Tibial nerve (tissue), 4 donors: ENCODE data around the gene ZAR1L.

Source experiments
- EP300 ChIP-seq, 2 donors: sonication (generic); formaldehyde crosslinking; IDR thresholded peaks; one replicate each; pipeline ENCODE4 v1.6.1; 2017; ENCODE audit warnings: antibody characterized with exemption in 2 of 2, mild to moderate bottlenecking in 1 of 2
- POLR2A ChIP-seq, 2 donors: fragments of 450-650 bp; IDR thresholded peaks; one replicate each; pipeline ENCODE4 v1.6.1; 2017; ENCODE audit warnings: antibody characterized with exemption in 2 of 2, mild to moderate bottlenecking in 2 of 2, moderate library complexity in 2 of 2
- TF ChIP-seq, protein P1 (sequence below), 5 experiments: fragments of 200-600 bp in 3 of 5; fragments of 450-650 bp in 2 of 5; sonication (generic) in 3 of 5; IDR thresholded peaks; one replicate each; pipeline ENCODE4 v1.5.1; 2016 to 2019; ENCODE audit warnings: antibody characterized with exemption in 5 of 5, mild to moderate bottlenecking in 3 of 5, moderate library complexity in 2 of 5

DNA sequence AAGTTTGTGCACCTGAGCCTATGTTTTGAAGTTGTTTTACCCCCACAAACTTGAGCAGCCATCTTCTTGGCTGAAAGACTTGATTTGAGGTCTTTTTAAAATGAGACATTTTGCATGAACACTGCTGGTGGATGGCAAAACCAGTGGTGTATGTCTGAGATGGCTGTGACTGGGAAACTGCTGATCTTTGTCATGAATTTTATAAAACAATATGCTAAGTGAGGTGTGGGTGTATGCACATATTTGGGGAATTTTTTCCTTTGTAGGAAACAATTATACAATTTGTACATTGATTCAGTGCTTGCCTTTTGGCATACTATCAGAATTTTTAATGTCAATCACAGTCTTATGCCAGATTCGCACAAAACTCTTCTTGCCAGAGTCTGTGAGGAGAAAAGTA lies 52.5 kb downstream of the ZAR1L start:
- TF ChIP-seq, protein P1, sequence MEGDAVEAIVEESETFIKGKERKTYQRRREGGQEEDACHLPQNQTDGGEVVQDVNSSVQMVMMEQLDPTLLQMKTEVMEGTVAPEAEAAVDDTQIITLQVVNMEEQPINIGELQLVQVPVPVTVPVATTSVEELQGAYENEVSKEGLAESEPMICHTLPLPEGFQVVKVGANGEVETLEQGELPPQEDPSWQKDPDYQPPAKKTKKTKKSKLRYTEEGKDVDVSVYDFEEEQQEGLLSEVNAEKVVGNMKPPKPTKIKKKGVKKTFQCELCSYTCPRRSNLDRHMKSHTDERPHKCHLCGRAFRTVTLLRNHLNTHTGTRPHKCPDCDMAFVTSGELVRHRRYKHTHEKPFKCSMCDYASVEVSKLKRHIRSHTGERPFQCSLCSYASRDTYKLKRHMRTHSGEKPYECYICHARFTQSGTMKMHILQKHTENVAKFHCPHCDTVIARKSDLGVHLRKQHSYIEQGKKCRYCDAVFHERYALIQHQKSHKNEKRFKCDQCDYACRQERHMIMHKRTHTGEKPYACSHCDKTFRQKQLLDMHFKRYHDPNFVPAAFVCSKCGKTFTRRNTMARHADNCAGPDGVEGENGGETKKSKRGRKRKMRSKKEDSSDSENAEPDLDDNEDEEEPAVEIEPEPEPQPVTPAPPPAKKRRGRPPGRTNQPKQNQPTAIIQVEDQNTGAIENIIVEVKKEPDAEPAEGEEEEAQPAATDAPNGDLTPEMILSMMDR (IDR thresholded peaks at IDR 0.05), result no peak
- TF ChIP-seq POLR2A (IDR thresholded peaks at IDR 0.05), result no peak
- TF ChIP-seq EP300 (IDR thresholded peaks at IDR 0.05), result no peak
